ENCODE results near the gene CNTLN. TPM values are rescaled to one million over a fixed set of nuclear protein-coding genes. Genes with fewer than 3 reads are reported as not detected.

CNTLN gene
- total RNA-seq, 1 experiment from 2014 or later: 15.0 TPM

GRCh38 chr9:17318821-17319320, 184.0 kb downstream of the CNTLN start:
- Histone ChIP-seq H3K4me2 (ENCODE audit: insufficient read depth, insufficient read length, low read length) (no peak overlapping the region), H4K8ac (replicated peaks; ENCODE audit: insufficient read length, low read depth, low read length) (no peak overlapping the region), H4K20me1 (ENCODE audit: control insufficient read depth, insufficient read depth, insufficient read length) (no peaks in the 10 kb centered on the region), H2AFZ (ENCODE audit: low read length) (no peak overlapping the region), H3K27me3 (ENCODE audit: insufficient read depth, low read length) (no peaks in the 10 kb centered on the region), H3K4me1 (ENCODE audit: insufficient read depth, low read length) (no peaks in the 10 kb centered on the region), H3K4ac (ENCODE audit: low read depth, low read length) (no peak overlapping the region), H2AK5ac (ENCODE audit: insufficient read length, low read length) (no peak overlapping the region), H2BK15ac (ENCODE audit: low read depth, low read length) (no peak overlapping the region), H2BK5ac (ENCODE audit: insufficient read length, low read length) (no peak overlapping the region), H2BK12ac (ENCODE audit: insufficient read length, low read depth, low read length) (no peak overlapping the region), H3K9me3 (ENCODE audit: control insufficient read depth, low read depth, low read length) (no peaks in the 10 kb centered on the region), H4K91ac (ENCODE audit: insufficient read length, low read depth, low read length) (no peak overlapping the region), H3K23ac (ENCODE audit: insufficient read length, low read depth, low read length) (no peak overlapping the region), H3T11ph (ENCODE audit: low read length) (no peak overlapping the region), H3K18ac (ENCODE audit: insufficient read length, low read depth, low read length) (no peak overlapping the region), H3K56ac (ENCODE audit: insufficient read length, low read depth, low read length) (no peak overlapping the region), H4K5ac (ENCODE audit: insufficient read length, low read depth, low read length) (no peak overlapping the region), H3K9ac (ENCODE audit: extremely low read depth, insufficient read length, low read length) (no peak overlapping the region), H2BK20ac (ENCODE audit: low read depth, low read length, poor library complexity, severe bottlenecking) (no peak overlapping the region), H3K79me2 (ENCODE audit: insufficient read depth, low read length) (no peaks in the 10 kb centered on the region), H3K14ac (ENCODE audit: insufficient read depth, low read length) (no peak overlapping the region), H2BK120ac (ENCODE audit: low read depth, low read length, poor library complexity, severe bottlenecking) (no peak overlapping the region), H3K23me2 (ENCODE audit: insufficient read length, low read depth, low read length, poor library complexity, severe bottlenecking) (no peaks in the 10 kb centered on the region), H3K27ac (ENCODE audit: insufficient read length, low read depth, low read length) (no peak overlapping the region), H3K79me1 (ENCODE audit: insufficient read depth, low read depth, low read length, poor library complexity, severe bottlenecking) (no peaks in the 10 kb centered on the region)
- Mint-ChIP-seq H3K27ac (no peak overlapping the region), H3K27me3 (ENCODE audit: low read depth) (no peaks in the 10 kb centered on the region), H3K4me1 (peaks cover 0 to 3% of the 10 kb centered on the region in 2 experiments; a peak in 1 of 4 replicates), H3K4me3 (no peak overlapping the region), H3K9me3 (no peaks in the 10 kb centered on the region), H3K36me3 (ENCODE audit: insufficient read depth in 1 of 3, low read depth in 3 of 3) (no peaks in the 10 kb centered on the region)
- no peak for TF ChIP-seq CTCF (conservative IDR thresholded peaks at IDR 0.05)
- WGBS (ENCODE audit: extremely low coverage, insufficient read length, low lambda C conversion rate): no CpG with 5 or more reads among the region's 4 CpGs
- no peak for DNase-seq
